GM03348 (cell line): ENCODE measurements around the gene PRR14L.
A peak's percentile ranks its signal among the peaks of the same experiment; 100 is the strongest.

ENCODE experiments used
- DNase-seq: peaks from one replicate; pipeline ENCODE4 v3.0.0; 2012; ENCODE audit warnings: low spot score

The PRR14L gene

DNA sequence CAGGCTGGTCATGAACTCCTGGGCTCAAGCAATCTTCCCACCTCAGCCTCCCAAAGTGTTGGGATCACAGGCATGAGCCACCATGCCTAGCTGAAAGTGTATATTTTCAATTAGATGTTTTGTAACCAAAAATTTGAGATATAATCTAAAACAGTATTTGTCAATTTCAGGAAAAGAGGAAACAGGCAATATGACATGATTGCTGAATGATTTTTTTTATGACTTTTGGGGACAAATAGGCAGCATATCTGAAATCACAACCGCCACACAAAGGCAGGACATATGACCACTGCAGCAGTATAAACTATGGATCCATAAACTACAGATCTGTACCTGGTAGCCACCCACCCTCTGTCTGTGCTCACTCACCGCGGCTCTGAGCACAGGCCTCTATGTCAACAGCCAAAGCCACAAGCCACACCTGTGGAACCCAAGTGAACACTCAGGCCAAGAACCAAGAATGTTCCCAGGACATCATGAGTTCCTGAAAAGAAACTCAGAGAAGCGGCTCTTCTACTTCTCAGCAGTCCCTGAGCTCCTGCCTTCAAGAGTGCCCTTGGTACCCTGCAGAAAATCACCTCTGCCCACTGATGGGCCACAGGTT lies 110.4 kb downstream of the PRR14L start:
- DNase-seq = no peak

DNA sequence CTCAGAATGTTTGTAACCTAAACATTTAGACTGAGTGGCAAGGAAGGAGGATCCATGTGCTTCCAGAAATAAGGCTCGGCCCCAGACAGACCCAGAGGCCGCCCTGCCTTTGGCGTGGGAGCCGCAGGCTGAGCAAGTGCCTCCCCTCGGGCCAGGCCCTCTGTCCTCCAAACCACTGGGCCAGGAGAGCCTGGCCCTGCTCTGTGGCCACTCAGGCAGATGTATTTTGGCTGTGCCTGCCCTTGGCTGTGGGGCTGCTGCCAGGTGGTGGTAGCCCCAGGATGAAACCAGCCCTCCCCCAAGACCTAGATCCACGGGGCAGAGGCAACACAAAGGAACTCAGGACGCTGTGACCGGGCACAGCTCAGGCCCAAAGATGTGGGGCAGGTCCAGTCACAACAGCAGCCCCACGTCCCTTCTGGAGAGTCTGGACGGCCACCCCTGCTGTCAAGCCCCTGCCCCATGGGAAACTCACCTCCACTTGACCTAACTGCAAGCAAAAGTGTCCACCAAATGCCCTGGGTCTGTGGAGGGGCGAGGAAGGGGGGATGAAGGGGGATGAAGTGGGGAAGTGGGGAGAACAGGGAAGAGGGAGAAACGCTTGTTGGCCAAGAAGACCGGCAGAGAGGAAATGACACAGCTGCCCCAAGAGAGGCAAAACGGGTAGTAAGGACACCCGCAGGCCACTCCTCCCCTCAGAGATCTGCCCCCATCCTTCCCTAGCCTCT lies 111.9 kb downstream of the PRR14L start:
- peak; percentile 18 for DNase-seq

DNA sequence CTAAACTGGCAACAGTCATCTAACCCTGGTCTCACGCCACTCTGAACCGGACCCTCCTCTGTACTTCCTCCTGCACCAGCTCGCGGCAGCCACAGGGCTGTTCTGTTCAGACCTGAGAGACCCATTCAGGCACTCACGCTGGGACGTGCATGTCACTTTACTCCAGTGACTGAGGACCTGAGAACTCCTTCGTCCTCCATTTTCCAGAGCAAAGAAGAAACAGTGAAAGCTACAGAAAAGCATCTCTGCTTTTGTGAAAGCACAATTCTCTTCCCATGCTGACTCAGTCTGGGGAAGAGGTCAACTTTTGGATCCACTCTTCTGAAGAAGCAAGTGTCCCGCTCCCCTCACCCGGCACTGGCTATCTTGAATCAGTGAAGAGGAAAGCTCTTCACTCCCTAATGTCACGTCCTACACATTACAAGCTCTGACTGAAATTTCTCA lies 112.5 kb downstream of the PRR14L start:
- no peak for DNase-seq

DNA sequence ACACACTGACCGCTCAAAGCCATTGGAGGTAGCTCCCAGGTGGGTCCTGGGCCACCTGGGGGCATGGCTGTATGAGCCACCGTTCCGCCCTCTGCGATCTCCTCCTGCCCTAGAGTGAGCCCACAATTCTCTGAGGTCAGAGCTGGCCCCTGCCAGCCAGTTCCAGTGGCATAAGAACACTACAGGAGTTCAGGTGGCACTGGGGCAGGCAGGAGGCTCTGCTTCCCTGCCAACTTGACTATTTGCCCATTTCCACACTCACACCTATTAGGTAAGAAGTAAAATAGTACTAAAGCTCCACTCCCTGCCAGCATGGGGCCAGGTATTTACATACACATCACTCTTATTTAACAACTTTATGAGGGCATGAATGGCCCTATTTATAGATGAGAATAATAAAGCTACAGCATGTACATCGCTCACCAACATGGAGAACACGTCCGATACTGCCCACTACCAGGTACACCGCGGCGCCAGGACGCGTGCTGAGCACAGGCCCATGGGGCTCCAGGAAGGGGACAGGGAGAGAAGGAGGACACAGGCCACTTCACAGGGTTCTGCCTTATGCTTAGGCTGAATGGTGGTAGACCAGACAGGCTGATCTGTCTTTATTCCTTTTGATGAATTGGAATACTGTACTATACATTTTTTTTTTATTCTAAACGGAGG lies 114.2 kb downstream of the PRR14L start:
- DNase-seq = no peak

DNA sequence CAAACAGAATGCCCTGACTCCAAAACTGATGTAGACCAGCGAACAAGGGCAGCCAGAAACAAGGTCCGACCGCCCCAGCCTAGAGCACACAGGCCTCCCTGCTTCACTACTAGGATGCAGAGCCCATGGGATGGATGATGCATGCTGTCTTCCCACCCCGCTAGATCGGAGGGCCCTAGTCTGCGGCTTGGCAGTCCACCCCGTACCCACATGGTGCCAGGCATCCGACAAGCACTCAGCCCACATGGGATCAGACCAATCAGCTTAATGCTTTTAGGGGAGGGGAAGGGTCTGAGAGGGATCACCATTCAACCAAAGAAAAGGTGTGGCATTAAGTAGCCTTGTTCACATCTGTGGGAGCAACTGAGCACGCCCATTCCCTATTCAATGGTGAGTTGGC lies 118.5 kb downstream of the PRR14L start:
- no peak for DNase-seq
